ENCODE data around the gene PUS1. TPM values are rescaled to one million over a fixed set of nuclear protein-coding genes. Genes with fewer than 3 reads are reported as not detected.

Gene PUS1
- total RNA-seq, 1 experiment from 2014 or later, result 77.3 TPM

GRCh38 chr12:131911851-131912477 is 17.1 kb upstream of the PUS1 start:
- no peak for TF ChIP-seq RAD21 (IDR thresholded peaks at IDR 0.05; ENCODE audit: low read depth)
- no peak for TF ChIP-seq TCF7L2 (IDR thresholded peaks at IDR 0.05; ENCODE audit: borderline replicate concordance, extremely low read depth, insufficient read depth, insufficient read length)
- no peak for TF ChIP-seq ELF1 (IDR thresholded peaks at IDR 0.05; ENCODE audit: borderline replicate concordance, low read depth)
- TF ChIP-seq ZBTB33 (IDR thresholded peaks at IDR 0.05; ENCODE audit: extremely low read depth, insufficient replicate concordance, low read length), result no peak
- no peak for TF ChIP-seq SP1 (IDR thresholded peaks at IDR 0.05; ENCODE audit: low read depth)
- TF ChIP-seq EZH2 (IDR thresholded peaks at IDR 0.05), result no peak
- no peak for TF ChIP-seq EZH2phosphoT487 (IDR thresholded peaks at IDR 0.05; ENCODE audit: borderline replicate concordance)
- TF ChIP-seq YY1 (IDR thresholded peaks at IDR 0.05; ENCODE audit: extremely low read depth, insufficient replicate concordance, low read depth, low read length), result no peak
- TF ChIP-seq ZNF274 (IDR thresholded peaks at IDR 0.05; ENCODE audit: low read depth, low read length), result no peak
- no peak for TF ChIP-seq POLR2AphosphoS5 (IDR thresholded peaks at IDR 0.05; ENCODE audit: low read depth, low read length)
- no peak for TF ChIP-seq MAX (IDR thresholded peaks at IDR 0.05)
- no peak for TF ChIP-seq CBX3 (IDR thresholded peaks at IDR 0.05; ENCODE audit: low read depth)
- no peak for TF ChIP-seq SIN3A (IDR thresholded peaks at IDR 0.05; ENCODE audit: low read depth)
- TF ChIP-seq EGR1 (IDR thresholded peaks at IDR 0.05; ENCODE audit: low read depth), result no peak
- ATAC-seq, result peak; percentile 18
- Histone ChIP-seq H3K4me3 (replicated peaks in 1 of 2; ENCODE audit: low read depth in 1 of 2, low read length in 2 of 2) (0 out of 4 replicates have a peak overlapping the region, but pooled peaks of 1 of the 2 experiments have one; percentile 20), H3K4me1 (ENCODE audit: control insufficient read depth in 1 of 2, insufficient read depth in 2 of 2, low read length in 2 of 2) (peaks cover 12 to 14% of the 10 kb centered on the region in 2 experiments), H3K27me3 (ENCODE audit: insufficient read depth, low read length) (no peaks in the 10 kb centered on the region), H3K79me2 (ENCODE audit: insufficient read depth, low read length) (no peaks in the 10 kb centered on the region), H3K9me3 (ENCODE audit: control insufficient read depth in 1 of 2, insufficient read depth in 1 of 2, low read depth in 1 of 2, low read length in 2 of 2) (no peaks in the 10 kb centered on the region), H3K9ac (ENCODE audit: low read length) (peak overlapping the region; percentile 32; the same call in 1 of the 2 replicates), H3K9me2 (ENCODE audit: insufficient read depth) (no peaks in the 10 kb centered on the region), H4K20me1 (ENCODE audit: insufficient read depth) (no peaks in the 10 kb centered on the region), H2AFZ (ENCODE audit: low read depth, low read length, poor library complexity, severe bottlenecking) (no peak overlapping the region), H3K36me3 (ENCODE audit: control insufficient read depth in 1 of 2, insufficient read depth in 2 of 2, low read length in 2 of 2) (peaks cover 0 to 10% of the 10 kb centered on the region in 2 experiments; a peak in 2 of 4 replicates), H3K27ac (ENCODE audit: low read depth, low read length) (peak overlapping the region; percentile 51; the same call in 1 of the 2 replicates), H3K4me2 (ENCODE audit: low read length) (peak overlapping the region; percentile 60)
- BruUV-seq (replicated peaks), result no TSS peak
- CTCF ChIA-PET, result interaction anchor here (1.5 kb wide), 1 partner anchor 16 kb away, joined by 3 read pairs; no protein-coding TSS in a partner anchor
- POLR2A ChIA-PET, result no interaction called here
- no peak for DNase-seq (ENCODE audit: low read depth, low spot score)
- intact Hi-C loops (cut with micrococcal nuclease), result no loop called here
- RAD21 ChIA-PET (ENCODE audit: low non-redundant PET in 1 of 2, low total read pairs in 2 of 2, uncharacterized antibody in 2 of 2, unreplicated experiment in 2 of 2), result no interaction called here

All from HCT116 (cell line).